AG08395 (cell line): ENCODE measurements around the gene PPP1R13B.
A peak's percentile ranks its signal among the peaks of the same experiment; 100 is the strongest.

Experiments used
- DNase-seq: peaks from one replicate; pipeline ENCODE4 v3.0.0; 2012; ENCODE audit warnings: mixed read lengths, low spot score

The PPP1R13B gene

GRCh38 chr14:103731481-103731880, 115.9 kb downstream of the PPP1R13B start:
- no peak for DNase-seq

DNA sequence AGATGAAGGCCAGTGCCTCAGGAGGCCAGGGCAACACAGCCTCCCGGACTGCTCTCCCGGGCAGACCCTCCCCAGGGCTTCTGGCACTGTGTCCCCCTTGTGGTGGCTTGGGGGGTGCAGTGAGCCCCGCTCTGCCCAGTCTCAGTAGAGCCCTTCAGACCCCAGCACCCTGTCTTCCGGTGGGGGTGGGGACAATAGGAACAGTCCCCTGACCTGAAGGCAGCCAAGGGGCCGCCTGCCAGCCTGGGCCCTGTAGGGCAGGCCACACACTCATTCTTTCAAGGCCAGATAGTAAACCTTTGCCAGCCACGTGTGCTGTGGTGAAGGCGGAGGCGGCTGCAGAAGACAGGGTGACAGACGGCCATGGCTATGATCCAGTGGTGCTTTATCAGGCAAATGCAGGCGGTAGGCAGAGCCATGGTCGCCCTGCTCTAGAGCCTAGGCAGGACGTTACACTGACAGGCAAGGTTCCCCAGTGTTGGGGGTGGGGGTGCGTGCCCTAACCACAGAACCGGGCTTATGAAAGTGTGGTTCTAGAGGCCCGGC, 116.8 kb downstream of the PPP1R13B start:
- DNase-seq, result no peak

GRCh38 chr14:103729496-103730448, 117.6 kb downstream of the PPP1R13B start:
- DNase-seq, result no peak

- DNase-seq, result no peak
These were observed 118.7 kb downstream of the PPP1R13B start for GRCh38 chr14:103728721-103729120.

GRCh38 chr14:103728141-103728540, 119.2 kb downstream of the PPP1R13B start:
- no peak for DNase-seq

DNA sequence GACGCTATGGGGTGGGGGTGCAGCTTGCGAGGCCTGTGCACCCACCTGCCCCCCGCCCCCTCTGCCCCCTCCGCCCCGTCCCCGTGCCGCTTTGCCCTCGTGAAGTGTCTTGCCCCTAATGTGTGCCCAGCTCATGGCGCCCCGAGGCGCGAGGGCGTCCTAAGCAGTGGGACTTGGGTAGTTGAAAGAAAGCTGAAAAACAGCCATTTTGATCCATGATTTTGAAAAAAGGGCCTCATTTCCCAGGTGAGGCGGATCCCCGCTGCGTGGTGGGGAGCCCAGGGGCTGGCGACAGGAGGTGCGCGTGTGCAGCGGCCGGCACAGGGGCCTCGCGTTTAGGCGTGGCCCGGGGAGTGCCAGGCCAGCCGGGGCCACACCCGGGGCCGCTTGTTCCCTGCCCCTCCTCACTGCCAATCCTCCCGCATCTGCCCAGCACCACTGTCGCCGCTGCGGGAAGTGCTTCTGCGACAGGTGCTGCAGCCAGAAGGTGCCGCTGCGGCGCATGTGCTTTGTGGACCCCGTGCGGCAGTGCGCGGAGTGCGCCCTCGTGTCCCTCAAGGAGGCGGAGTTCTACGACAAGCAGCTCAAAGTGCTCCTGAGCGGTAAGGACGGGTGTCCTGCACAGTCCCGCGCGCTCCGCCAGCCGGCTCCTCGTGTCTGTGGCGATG, 119.9 kb downstream of the PPP1R13B start:
- DNase-seq, result no peak

GRCh38 chr14:103726474-103726873, 120.9 kb downstream of the PPP1R13B start:
- DNase-seq, result no peak

- DNase-seq, result no peak
These were observed 121.5 kb downstream of the PPP1R13B start for GRCh38 chr14:103725739-103726395.

DNA sequence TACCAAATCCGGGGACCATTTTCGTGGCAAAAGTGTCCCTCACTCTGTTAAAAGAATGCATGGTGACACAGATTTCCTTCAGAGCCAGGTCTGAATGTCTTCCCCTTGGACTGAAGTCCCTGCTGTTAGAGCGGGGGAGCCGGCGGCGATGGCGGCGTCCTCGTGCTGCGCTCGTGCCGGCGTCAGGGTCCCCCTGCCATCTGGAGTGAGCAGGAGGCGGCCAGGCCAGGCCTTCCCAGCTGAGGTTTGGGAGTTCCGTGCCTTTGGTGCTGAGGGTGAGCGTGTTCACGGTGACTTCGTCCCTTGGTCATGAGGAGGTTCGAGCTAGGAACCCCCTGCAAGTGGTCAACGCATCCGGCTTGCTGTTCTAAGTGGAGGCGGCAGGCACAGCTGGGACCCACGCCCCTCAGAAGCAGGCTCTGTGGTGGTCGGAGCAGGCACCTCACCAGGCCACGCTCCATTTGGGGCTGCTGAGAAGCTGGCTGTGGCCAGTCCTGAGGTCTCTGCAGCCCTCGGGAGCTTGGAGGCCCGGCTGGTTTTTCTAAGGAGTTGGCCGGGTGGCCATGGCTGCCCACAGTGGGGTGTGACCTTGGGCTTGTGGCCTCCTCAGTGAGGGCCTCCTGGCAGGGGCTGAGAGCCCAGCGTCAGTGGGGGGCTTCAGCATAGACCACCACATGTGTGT, 122.2 kb downstream of the PPP1R13B start:
- DNase-seq, result no peak

DNA sequence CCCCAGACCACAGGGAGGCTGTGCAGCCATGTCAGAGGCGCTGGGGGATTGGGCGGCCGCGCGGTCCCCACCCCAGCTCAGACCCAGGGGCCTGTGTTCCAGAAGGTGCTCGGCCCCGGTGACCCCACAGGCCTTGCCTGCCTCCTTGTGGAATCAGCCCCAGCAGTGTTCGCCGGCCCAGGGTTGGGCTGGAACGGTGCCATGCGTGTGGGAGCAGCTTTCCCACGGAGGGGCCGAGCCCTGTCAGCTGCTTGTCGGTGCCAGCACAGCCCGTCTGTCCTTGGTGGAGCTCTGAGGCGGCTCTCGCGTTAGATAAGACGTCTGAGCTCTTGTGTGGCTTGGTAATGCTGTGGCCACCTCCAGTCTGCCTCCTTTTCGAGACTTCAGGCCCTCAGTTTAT, 123.3 kb downstream of the PPP1R13B start:
- peak; percentile 49 for DNase-seq

- DNase-seq, result no peak
These were observed 123.7 kb downstream of the PPP1R13B start for GRCh38 chr14:103723748-103724081.

GRCh38 chr14:103721334-103722120, 125.8 kb downstream of the PPP1R13B start:
- DNase-seq, result no peak

DNA sequence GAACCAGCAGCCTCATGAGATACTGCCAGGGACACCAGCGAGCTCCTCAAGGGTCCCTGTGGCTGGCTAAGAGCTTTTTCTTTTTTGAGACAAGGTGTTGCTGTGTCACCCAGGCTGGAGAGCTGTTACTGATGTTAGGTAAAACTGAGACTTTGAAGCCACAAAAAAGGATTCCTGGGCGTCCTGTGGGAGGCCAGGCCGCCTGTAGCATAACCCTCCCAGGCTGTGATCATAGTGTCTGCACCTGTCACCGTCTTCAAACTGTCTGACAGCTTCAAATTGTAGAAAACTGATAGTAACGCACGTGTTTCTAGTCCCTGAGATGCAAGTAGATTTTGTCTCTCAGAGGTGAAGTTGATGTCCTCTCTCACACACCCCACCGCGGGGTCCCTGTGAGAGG, 127.6 kb downstream of the PPP1R13B start:
- no peak for DNase-seq

GRCh38 chr14:103718572-103718971, 128.8 kb downstream of the PPP1R13B start:
- no peak for DNase-seq

DNA sequence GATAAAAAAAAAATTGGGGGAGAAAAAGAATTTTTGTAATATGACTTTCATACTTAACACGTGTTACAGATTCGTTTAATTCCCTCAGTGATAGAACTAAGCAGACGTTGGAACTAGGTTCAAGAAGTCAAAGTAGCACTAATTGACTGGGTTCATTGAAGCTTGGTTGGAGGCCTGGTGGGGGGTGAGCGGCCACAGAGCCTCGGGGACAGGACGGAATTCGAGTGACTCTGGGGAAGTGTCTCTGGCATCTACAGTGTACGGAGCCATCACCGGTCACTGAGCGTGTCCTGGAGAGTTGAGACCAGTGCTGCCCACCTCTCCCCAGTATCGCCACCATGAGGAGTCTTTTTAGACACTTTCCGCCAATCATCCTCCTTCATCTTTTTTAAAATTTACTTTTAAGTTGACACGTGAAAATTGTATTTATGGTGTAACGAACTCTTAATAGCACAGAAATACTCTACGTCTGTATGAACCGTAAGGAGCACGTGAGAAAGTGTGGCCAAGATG, 130.4 kb downstream of the PPP1R13B start:
- no peak for DNase-seq

DNA sequence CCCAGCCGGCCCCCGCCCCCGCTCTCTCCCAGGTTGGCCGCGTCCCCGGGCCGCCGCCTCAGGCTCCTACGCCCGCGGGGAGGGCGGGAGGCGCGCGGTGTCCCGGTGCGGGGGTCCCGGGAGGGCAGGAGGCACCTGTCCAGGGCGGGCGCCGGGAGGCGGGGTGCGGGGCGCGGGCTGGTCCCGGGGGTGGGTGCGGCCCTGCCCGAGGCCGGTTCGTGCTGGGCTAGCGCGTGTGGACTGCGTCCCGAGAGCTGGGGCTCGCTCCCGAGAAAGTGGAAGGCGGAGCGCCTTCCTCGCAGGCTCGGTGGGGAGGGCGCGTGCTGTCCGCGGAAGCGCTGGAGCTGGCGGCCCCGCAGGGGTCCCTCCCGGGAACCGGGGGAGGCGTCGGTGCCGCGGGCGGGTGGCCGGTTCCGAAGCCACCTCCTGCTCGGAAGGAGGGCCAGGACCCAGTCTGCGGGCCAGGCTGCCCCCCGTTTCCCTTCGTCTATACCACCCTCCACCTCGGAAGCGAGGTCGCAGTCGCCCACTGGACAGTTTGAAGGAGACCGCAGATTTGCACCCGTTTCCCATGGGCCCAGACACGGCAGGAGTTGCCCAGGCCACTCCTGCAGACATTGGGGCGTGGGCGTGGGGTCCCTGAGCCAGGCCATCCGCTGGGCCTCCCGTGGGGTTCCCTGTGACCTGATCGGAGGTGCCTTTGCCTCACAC, 131.1 kb downstream of the PPP1R13B start:
- DNase-seq, result peak; percentile 42

GRCh38 chr14:103715052-103716000, 132.0 kb downstream of the PPP1R13B start, which contains the start of the genes XRCC3 and ZFYVE21:
Gene XRCC3 (minus strand): TSS chr14:103715451. CDS start chr14:103711087, 4,364 bp downstream.
Gene ZFYVE21 (plus strand): TSS chr14:103715810. CDS start chr14:103715842, 32 bp downstream.
- DNase-seq, result peak; percentile 100

- no peak for DNase-seq
These were observed 133.2 kb downstream of the PPP1R13B start for GRCh38 chr14:103714063-103714724.
